BE2C (cell line): ENCODE results near the gene PFDN4.

ENCODE experiments used
- DNase-seq: peaks from one replicate; pipeline ENCODE4 v3.0.0-alpha.2; 2020
- H3K27me3 ChIP-seq: fragments of 250-450 bp; sonication (Bioruptor Pico); 2 replicates; pipeline ENCODE4 v1.5.1; 2020; ENCODE audit warnings: mild to moderate bottlenecking
- H3K36me3 ChIP-seq: fragments of 250-450 bp; sonication (Bioruptor Pico); 2 replicates; pipeline ENCODE4 v1.5.1; 2020; ENCODE audit warnings: mild to moderate bottlenecking
- H3K4me1 ChIP-seq: fragments of 250-450 bp; sonication (Bioruptor Pico); 2 replicates; pipeline ENCODE4 v1.5.1; 2020
- H3K4me3 ChIP-seq: 2 replicates; pipeline ENCODE4 v1.5.1; 2011; ENCODE audit warnings: low read depth, low read length
- H3K9me3 ChIP-seq: fragments of 250-450 bp; sonication (Bioruptor Pico); 2 replicates; pipeline ENCODE4 v1.5.1; 2020
- CTCF ChIP-seq: IDR thresholded peaks from 2 replicates; pipeline ENCODE4 v1.5.1; 2012; ENCODE audit warnings: mild to moderate bottlenecking, low read depth, low read length

PFDN4 gene

GRCh38 chr20:54167909-54168872 lies 39.7 kb upstream of the PFDN4 start:
- Histone ChIP-seq H3K27me3 (peaks cover 94% of the 10 kb centered on the region), H3K4me3 (no peak overlapping the region), H3K36me3 (no peaks in the 10 kb centered on the region), H3K9me3 (no peaks in the 10 kb centered on the region; the same call in 1 of the 2 replicates), H3K4me1 (no peaks in the 10 kb centered on the region)
- DNase-seq: no peak
- TF ChIP-seq CTCF: no peak

- DNase-seq: no peak
- Histone ChIP-seq H3K4me1 (no peaks in the 10 kb centered on the region), H3K4me3 (no peak overlapping the region), H3K27me3 (peaks cover 94% of the 10 kb centered on the region), H3K36me3 (no peaks in the 10 kb centered on the region), H3K9me3 (no peaks in the 10 kb centered on the region; the same call in 1 of the 2 replicates)
- TF ChIP-seq CTCF: no peak
Measured at GRCh38 chr20:54168961-54169862, 38.7 kb upstream of the PFDN4 start.

- no peaks in the 10 kb centered on the region for H3K4me1 ChIP-seq
- no peak for DNase-seq
- no peak overlapping the region for H3K4me3 ChIP-seq
- H3K36me3 ChIP-seq: no peaks in the 10 kb centered on the region
- H3K27me3 ChIP-seq: peaks cover 96% of the 10 kb centered on the region
- no peak for TF ChIP-seq CTCF
- no peaks in the 10 kb centered on the region; the same call in 1 of the 2 replicates for H3K9me3 ChIP-seq
Measured at GRCh38 chr20:54170026-54170471, 37.8 kb upstream of the PFDN4 start.

- Histone ChIP-seq H3K27me3 (peaks cover 94% of the 10 kb centered on the region), H3K9me3 (no peaks in the 10 kb centered on the region; the same call in 1 of the 2 replicates), H3K36me3 (no peaks in the 10 kb centered on the region), H3K4me1 (no peaks in the 10 kb centered on the region), H3K4me3 (no peak overlapping the region)
- DNase-seq: no peak
- TF ChIP-seq CTCF: no peak
Measured at GRCh38 chr20:54170963-54171362, 36.9 kb upstream of the PFDN4 start.

GRCh38 chr20:54172532-54172855 lies 35.4 kb upstream of the PFDN4 start:
- TF ChIP-seq CTCF: no peak
- H3K27me3 ChIP-seq: peaks cover 89% of the 10 kb centered on the region
- no peak overlapping the region for H3K4me3 ChIP-seq
- DNase-seq: no peak
- H3K36me3 ChIP-seq: no peaks in the 10 kb centered on the region
- no peaks in the 10 kb centered on the region for H3K4me1 ChIP-seq
- no peaks in the 10 kb centered on the region; the same call in 1 of the 2 replicates for H3K9me3 ChIP-seq
